HG03520 (cell line): ENCODE data around the gene ANTXR2.

Source experiments
- ATAC-seq: cut with Tn5 transposase; IDR thresholded peaks from one replicate; pipeline ENCODE4 v1.9.1; 2021; ENCODE audit warnings: mild to moderate bottlenecking, moderate library complexity; ENCODE audit not compliant: unreplicated experiment

The ANTXR2 gene

DNA sequence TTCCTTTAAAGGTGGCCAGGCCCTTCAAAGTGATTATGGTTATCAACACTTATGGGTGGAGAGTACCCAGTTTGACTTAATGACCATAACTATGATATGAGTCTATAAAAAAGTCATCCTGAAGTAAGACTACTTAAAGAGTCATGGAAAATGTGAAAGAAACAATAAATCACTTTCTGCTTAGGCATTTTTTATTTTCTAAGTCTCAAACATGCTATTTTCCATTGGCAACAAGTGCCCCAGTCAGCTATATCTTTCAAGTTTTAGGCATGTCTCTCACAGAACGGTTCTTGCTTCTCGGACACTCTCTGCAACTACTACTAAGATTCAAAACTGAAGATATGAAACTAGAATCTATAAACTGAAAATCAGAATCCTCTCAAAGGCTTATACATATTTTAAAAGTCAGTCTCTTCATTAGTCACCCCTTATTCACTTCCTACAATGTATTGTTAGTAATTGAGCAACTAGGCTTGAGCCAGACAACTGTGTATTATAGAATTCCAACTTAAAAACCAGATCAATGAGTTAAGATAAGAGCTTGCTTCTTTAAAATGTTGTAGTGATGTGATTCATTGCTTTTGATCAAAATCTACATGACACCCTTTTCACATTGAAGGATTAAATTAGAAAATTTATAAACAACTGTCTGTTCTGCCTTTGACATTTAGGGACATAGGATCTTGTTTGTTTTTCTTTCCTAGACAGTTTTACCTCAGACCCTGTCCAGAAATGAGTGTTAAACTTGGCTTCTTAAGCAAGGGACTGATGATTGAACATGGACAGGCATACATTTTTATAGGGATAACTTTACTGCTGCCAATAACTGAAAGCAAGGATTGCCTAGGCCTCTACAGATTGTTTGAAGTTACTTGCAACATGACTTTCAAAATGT lies 2.9 kb downstream of the ANTXR2 start:
- no peak for ATAC-seq

DNA sequence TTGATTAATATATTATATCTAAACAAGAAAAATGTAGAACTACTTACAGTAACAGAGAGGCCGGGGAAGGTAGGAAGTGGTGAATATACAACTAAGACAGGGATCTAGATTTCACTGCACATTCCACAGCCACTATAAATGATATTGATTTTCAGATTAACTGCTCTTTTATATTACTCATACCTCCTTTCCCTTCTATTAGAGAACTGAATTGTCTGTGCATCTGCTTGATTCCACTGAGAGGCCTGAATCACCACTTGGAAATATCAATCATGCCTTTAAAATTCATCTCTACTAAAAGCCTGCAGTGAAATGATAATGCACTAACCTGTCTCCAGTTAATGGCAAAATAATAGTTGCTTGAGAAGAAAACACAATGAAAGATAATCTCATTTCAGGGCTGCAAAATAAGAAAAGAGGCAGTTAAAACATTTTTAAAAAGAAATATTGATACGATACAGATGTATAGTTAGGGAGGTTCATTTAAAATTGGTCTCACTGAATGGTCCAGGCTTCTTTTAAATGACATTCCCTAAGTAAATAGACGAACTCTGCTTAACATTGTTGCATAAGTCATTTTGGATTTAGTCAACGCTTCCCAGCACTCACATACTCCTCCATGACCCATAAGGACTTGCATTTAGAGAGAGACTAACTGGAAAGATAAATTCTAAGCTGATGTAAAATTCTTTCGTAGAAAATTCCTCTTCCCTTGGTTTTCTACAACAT lies 3.8 kb downstream of the ANTXR2 start:
- no peak for ATAC-seq

DNA sequence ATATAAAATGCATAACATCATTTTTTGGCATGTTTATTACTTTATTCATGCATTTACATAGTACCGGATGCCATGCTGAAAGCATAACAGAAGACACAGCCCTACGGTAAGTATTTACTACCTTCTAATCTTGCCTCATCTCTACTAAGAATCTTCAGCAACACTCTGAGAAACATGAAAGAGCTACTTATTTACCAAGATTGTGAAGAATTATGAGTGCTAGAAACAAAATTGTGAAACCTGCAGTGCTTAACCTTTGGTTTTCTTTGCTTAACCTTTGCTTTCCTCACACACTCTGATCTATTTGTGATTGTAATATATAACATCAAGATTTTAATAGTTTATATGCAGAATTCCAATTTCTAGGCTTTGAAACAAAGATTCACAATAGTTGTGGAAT lies 7.4 kb downstream of the ANTXR2 start:
- no peak for ATAC-seq

DNA sequence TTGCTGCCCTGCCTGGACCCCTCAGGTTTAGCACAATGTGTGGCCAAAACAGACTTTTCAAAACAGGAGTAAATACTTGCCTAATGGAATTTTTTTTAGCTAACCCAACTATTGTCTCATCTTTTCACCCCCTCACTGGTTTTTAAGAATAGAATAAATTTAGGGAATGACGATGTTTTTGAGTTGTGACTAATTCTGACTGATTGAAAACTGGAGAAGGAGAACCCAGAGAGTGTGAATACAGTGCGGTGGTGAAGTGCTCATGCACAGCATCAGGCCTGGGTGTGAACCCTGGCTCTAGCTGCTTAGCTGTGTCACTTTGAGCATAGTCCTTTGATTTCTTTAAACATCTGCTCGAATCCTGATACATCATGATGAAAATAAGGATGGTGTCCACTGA lies 10.5 kb downstream of the ANTXR2 start:
- ATAC-seq: no peak

DNA sequence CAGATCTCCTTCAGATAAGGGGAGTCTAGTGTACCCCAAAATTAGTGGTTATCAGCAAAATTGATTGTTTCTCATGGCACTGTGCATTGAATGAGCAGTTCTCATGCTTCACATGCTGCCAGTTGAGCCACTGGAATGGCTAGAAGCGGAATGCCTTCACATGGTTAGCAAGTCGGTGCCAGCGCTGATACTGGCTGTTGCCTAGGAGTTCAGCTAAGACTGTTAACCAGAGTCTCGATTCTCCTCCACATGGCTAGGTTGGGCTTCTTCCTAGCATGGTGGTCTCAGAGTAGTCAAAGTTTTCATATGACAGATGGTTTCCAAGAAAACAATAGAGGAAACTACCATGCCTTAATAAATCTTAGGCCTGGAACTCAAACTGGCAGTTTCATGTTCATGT lies 12.2 kb downstream of the ANTXR2 start:
- no peak for ATAC-seq

DNA sequence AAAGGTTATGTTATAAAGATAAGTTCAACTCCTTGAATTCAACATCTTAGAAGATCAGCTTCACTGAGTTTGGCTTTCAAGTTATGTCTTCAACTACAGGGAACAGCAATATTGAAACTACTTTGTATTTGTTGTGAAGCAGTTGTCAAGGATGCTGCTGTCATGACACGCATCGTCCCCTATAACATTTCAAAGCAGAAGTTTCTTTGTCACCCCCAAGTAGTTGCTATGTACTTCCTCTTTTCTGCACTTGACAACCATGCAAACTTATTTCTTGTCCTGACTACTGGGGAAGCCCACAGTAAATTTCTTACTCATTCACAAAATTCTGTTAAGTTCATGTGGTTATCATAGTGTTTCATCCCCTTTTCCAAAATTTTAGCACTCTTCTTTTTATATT lies 14.3 kb downstream of the ANTXR2 start:
- ATAC-seq: peak; percentile 98

DNA sequence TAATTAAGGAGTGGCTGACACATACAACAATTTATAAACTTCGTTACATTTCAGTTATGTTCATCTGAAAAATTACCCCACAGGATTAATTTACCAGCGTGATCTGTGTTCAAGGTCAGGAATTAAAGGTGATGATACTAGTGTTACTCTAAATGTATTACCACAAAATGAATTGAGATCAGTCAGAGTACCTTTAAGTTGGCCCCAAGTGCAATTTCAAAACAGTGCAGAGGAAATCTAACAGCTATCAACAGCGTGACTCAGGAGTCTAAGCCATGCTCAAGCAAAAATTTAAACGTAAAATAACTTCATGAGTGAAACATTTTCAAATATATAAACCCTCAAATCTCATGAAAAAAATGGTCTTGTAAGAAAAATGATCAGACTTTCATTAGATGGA lies 18.7 kb downstream of the ANTXR2 start:
- ATAC-seq: no peak

DNA sequence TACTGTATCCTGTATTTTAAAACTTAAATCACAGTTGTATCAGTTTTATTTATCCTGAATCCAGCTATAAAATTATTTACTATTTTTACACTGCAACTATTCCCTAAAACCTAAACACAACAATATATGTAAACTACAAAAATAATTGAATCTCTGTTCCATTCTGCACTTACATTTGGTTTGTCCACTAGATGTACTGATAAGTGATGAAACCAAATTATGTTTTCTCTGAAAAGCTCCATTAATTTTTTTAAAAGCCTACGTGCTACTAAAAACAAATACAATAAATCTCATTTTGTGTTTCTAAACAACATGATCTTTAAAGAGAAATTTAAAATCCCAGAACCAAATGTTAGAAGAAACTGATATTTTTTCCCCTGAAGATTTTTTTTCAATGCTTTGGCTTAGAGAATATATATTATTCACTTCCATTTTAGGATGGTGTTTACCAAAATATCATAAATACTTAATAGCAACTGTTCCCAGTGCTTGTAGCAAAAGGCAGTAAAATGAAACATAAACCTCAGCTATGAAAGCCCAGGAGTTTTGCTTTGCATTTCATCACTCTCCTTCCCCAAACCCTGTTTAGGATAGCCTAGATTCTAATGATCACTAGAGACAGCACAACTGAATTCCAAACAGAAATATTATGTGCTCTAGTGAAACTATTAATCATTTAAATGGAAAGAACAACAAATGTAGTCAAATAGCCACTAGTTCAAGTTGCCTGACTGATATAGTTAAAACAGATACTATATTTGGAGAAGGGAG lies 19.7 kb downstream of the ANTXR2 start:
- ATAC-seq: no peak

DNA sequence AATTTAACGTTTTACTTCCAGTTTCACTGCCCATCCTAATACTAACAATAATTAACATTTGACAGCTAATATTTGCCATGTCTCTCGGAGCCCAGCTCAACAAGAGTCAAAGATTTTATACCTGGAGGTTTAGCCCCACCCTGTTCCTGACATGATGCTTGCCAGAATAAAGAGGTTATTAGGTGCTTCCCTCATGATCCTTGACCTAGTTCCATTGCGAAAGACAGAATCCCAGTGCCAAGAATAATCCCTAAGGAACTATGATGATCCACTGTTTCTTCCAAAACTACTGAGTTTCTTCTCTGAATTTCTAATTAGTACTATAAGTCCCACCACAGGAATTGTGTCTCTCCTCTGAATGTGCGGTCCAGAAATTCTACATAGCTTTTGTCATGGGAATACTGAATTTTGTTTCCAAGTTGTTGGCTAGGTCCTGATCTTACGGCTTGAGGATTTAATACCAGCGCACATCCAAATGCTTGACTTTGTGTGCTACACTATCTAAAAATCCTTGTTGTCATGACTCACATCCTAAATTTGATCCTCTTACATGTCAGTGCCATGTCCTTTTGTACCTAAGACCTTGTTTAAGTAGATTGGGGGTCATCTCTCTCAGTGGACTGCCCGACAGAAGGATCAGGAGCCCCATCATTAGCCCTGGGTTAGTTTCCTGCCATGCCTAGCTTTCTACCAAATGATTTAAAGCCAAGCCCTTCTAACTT lies 23.1 kb downstream of the ANTXR2 start:
- ATAC-seq: no peak

DNA sequence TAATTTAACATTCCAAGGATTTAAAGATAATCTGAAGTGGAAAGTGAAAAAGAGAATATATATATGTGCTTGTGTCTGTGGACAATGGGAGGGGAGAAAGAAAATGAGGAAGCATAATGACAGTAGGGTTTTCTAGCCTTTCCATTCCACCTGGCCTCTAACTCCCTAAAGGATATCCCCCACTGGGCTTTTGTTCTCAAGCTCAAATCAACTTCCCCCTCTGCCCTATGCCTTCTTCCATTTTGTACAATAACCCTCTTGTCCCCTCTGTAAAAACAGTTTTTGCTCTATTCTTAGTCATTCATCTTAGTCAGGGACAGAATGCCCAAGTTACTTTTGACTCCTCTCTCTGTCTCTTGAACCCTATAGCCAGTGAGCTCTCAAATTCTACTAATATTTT lies 23.6 kb downstream of the ANTXR2 start:
- no peak for ATAC-seq

DNA sequence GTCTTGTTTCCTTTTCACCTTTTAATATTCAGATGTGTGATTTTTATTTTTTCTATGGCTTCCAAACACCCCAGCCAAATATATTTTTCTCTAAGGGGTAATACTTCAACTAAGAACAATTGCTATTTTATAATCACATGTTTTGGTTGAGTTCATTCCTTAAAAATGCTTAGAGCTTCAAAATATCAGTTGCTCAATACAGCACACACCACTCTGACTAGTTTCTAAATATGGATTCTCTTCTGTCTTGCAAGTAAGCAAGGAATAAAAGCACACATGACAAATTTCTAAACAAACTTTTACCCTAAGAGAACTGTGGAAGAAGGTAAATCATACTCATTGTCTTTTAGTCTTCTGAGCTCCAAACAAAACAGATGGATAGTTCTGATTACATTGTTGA lies 27.2 kb downstream of the ANTXR2 start:
- ATAC-seq: no peak

DNA sequence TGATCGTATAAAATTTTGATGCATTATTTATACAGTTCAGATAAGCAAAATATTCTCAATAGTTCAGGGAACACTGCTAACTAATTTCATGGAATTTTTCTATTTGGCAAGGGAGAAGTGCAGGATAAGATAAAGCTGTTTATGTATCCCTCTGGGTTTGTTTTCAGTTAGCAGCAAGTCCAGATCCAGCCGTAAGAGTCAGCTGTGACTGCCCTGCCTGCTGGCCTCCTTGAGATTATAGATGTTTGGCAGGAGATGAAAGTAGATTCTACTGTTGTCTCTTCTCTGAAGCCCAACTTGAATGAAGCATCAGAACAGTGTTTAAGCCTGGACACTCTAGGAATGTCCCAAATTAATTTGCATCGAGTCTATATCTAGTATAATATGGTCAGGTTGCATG lies 29.5 kb downstream of the ANTXR2 start:
- ATAC-seq: no peak

DNA sequence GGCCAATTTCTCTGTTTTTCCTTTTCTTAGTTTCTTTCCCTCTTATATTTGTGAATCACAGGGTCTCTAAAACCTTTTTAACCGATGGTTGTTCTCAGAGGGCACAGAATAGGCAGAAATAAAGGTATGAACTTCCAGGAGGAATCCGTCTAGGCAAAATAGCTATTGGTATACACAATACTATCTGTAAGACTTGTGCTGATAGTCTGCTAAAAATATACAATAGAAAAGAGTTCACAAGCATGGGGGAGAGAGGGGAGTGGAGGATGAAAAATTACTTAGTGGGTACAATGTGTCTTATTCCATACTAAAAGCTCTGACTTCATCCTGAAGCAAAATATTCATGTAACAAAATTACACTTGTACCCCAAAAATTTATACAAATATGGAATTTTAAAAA lies 30.2 kb downstream of the ANTXR2 start:
- no peak for ATAC-seq

DNA sequence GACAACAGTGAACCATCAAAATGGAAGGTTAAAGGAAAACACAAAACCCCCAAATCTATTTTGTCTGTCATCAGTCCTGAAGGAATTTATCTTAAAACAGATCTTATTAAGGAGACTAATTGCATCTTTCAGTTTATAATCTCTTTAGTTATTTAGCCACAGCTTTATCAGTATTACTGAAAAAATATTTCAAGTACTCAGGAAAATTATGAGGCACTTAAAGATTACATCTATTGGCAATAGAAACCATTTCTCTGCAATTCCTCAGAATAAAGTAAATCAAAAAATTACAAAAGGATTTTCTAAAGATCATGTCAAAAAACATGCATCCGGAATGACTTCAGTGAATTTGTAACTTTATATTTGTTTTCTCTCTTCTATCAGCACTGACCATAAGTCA lies 35.2 kb downstream of the ANTXR2 start:
- ATAC-seq: no peak

DNA sequence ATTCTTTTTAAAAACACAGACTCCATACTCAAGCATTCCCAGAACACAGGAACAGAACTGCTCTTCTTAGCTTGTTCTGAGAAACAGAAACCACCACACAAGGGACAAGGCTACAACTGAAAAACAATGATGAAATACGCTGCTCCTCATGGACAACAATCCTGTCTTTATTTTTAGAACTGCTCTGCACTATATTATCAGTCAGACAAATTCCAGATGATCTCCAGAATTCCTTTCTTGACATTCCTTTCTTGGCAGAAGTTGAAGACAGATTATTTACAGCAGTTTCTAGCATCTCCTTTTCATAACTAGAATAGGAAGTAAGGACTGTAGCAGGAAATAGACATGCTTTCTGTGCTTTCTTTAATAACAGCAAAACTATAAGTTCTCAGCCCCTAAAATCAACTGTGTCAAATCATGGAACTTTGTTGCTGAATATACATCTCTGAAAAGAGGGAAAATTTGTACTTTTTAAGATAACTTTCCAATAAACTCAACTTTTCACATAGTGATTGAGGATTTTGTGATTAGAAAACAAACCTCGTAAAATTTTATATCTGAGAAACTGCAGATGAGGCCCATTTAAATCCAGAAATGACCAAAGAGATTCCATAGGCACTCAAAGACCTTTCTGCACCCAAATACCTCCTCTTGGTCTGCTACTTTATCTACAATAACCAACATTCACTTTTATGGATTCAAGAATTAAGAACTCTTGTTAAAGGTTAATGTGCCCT lies 35.9 kb downstream of the ANTXR2 start:
- no peak for ATAC-seq

DNA sequence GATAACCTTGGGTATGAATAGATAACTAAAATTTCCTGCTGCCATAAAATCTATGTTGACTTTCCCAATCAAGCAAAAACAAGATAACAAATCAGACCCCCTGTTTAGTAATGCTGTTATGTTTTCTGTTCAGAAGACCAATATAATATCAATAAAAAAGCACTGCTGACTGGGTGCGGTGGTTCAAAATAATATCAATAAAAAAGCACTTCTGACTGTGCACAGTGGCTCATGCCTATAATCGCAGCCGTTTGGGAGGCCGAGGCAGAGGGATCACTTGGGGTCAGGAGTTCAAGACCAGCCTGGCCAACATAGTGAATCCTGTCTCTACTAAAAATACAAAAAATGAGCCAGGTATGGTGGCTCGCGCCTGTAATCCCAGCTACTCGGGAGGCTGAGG lies 36.7 kb downstream of the ANTXR2 start:
- no peak for ATAC-seq

DNA sequence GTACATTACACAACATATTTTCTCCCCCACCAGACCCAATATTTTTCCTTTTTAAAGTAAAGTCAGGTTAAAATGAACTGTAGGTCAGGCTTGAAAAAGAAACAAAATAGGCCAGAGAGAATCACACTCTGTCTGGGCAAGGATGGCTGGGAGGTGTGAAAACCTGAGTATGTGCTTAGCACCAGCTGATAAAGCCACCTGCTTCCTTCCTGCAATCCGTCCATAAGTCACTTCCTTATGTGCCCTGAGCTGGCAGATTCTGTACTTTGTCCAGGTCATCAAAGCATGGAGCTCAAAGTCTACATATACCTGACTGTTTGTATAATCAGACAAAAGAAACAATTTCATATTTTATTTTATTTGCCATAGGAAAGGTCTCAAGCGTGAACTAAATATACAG lies 37.7 kb downstream of the ANTXR2 start:
- no peak for ATAC-seq

DNA sequence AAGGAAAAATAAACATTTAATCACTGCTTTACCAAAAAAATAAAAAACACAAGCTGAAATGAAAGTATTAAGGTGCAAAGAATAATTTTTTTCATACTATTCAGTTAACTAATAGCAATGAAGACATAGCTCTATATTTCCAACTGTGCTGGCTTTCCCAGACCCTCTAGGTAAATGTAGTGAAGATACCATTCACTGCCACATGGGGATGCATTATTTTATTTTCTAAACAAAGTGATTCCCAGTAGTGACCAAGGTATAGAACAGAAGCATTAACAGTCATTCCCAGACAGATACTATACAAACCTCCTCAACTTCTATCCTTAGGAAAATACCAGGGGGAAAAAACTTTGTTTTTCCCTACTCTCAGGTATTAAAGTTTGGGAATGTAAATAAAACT lies 39.4 kb downstream of the ANTXR2 start:
- ATAC-seq: no peak

DNA sequence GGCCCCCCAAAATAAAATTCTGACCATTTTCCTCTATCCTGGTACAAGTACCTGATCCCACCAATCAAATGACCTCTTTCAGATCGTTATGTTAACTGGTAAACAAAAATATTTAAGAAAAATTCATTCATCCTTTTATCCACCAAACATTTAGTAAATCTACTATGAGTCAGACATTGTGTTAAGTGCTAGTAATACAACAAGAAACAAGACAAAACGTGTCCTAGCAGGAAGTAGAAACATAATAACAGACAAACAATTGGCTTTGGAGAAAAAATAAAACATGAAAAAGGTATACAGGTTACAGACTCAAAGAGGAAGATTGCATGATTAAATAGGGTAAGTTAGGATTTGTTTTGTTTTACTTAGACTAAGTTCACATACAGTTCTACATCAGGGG lies 43.7 kb downstream of the ANTXR2 start:
- ATAC-seq: no peak

DNA sequence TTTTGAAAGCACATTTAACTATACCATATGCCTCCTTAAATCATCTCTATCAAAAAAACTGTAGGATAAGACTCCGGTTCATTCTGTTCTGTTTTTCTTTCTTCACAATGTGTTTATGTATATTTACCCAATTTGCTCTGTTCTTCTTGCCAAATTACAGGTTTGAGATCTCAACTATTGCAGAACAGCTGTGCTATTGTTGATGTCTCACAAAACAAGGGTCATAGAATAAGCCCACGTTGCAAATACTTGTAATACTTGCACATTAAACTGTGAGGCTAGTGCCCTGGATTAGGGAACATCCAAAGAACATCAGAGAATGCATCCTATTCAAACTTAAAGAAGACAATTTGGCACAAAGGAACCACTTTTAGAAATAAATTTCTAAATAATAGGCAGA lies 45.4 kb downstream of the ANTXR2 start:
- no peak for ATAC-seq
